Activated naive CD4-positive, alpha-beta T cell treated with anti-CD3 and anti-CD28 coated beads for 36 hours (primary cell): Measurements from ENCODE around the gene SCN9A. TPM values are rescaled to one million over a fixed set of nuclear protein-coding genes. Genes with fewer than 3 reads are reported as not detected.
"Not testable (repeated sequence)": the region's sequence is repeated elsewhere in the genome, so short reads cannot be mapped to it uniquely, and the experiment has no call there.

Experiments used
- CTCF ChIA-PET: fragments of 350-600 bp; sonication (Branson Sonifier 250); formaldehyde crosslinking; loops from one replicate; lab custom pipeline; 2021; ENCODE audit warnings: antibody characterized with exemption; lab: Charles Lee
- DNase-seq: peaks from one replicate; pipeline ENCODE4 v3.0.0-alpha.2; 2020
- H3K27ac Mint-ChIP-seq: one replicate; pipeline ENCODE4 v1.8.0; 2021; ENCODE audit warnings: mild to moderate bottlenecking, mixed read lengths
- H3K27me3 Mint-ChIP-seq: one replicate; pipeline ENCODE4 v1.8.0; 2021; ENCODE audit warnings: low read depth, mixed read lengths
- H3K36me3 Mint-ChIP-seq: one replicate; pipeline ENCODE4 v1.8.0; 2021; ENCODE audit warnings: low read depth, mixed read lengths
- H3K4me1 Mint-ChIP-seq: one replicate; pipeline ENCODE4 v1.8.0; 2021; ENCODE audit warnings: low read depth, mixed read lengths
- H3K4me3 Mint-ChIP-seq: one replicate; pipeline ENCODE4 v1.8.0; 2021; ENCODE audit warnings: mild to moderate bottlenecking, moderate library complexity, mixed read lengths
- H3K9me3 Mint-ChIP-seq: one replicate; pipeline ENCODE4 v1.8.0; 2021; ENCODE audit warnings: mixed read lengths
- intact Hi-C: fragments of 100-400 bp; cut with micrococcal nuclease; formaldehyde crosslinking; loops from one replicate; pipeline ENCODE4 v1.15.1; 2023
- total RNA-seq, 2 experiments: library from RNA; stranded (reverse); gene quantifications; one replicate each; pipeline ENCODE4 v1.2.3, GENCODE V29; 2021

The SCN9A gene
- total RNA-seq: not detected

DNA sequence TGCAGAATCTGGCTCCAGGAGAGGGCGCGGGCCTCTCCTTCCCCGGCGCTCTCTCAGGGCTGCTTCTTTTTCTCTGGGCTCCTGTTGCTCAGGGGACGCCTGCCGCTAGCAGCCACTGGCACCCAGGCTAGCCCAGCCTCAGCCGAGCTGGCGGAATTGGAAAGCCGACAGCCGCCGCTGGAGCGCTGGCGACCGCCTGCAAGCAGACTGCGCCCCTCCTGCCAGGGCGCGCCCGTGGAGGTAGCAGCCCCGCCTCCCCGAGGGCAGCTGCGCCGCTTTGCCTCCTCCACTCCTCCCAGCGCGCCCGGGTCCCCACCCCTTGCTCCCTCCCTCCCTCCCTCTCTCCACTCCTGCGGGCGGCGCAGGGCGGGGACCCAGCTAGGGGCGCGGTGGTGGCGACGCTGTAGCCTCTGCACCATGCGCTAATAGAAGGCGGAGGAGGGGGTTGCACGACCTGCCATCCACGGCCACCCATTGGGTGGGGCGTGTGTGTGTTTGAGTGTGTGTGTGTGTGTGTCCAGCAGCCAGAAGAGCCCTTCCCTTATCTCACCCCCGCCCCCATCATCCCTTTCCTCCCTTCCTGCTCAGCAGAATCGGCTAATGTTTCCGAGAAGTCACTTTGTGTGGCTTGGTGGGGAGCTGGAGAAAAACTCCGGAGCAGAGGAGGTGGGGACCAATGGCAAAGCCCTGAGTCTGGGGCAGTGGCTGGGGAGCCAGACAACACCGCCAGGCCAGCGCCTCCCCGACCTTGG is at the start of gene SCN9A:
SCN9A (minus strand) TSS at position 209 of the 752 bp plus-strand sequence. CDS start 64,188 bp downstream, outside the sequence.
- intact Hi-C loops: no loop called here
- CTCF ChIA-PET: no interaction called here
- Mint-ChIP-seq H3K36me3 (no peaks in the 10 kb centered on the region), H3K27me3 (peaks cover 32% of the 10 kb centered on the region), H3K9me3 (no peaks in the 10 kb centered on the region), H3K27ac (no peak within 1 kb of the TSS), H3K4me1 (peaks cover 9% of the 10 kb centered on the region), H3K4me3 (peak within 1 kb of the TSS; percentile 60)
- peak; percentile 13 for DNase-seq

DNA sequence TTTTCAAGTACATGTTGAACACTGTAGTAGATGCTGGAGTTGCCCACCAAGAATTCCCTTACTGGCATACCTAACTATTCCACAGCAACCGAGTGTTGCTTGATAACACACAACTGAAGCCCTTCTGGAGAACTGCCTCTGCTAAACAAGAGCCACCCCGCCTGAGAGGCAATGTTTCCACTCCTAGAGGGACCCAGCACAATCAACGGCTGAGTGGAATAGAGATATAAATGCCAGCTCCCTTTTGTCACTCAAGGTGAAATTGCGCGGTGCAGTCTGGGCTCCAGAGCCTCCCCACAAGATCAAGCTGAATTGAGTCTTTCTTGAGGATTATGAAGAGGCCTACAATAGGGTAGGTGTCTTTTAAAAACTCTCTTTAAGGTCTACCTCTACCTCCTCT is 49.1 kb upstream of the SCN9A start:
- Mint-ChIP-seq H3K36me3 (no peaks in the 10 kb centered on the region), H3K27me3 (no peaks in the 10 kb centered on the region), H3K9me3 (no peaks in the 10 kb centered on the region), H3K4me3 (no peak overlapping the region), H3K4me1 (no peaks in the 10 kb centered on the region), H3K27ac (no peak overlapping the region)
- CTCF ChIA-PET: no interaction called here
- no peak for DNase-seq
- intact Hi-C loops: no loop called here

DNA sequence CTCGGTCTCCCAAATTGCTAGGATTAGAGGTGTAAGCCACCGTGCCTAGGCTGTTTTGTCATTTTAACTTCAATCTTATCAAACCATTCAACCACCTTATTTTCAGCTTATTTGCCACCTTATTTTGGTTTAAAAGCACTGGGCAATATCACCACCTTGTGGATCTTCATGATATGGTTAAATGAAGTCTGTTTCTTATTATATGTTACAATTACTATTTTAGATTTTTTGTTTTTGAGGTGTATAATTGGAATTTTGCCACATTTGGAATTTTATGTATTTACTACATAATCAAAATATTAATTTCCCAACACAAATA is 43.8 kb upstream of the SCN9A start:
- H3K27me3 Mint-ChIP-seq: no peaks in the 10 kb centered on the region
- H3K9me3 Mint-ChIP-seq: no peaks in the 10 kb centered on the region
- CTCF ChIA-PET: no interaction called here
- no peaks in the 10 kb centered on the region for H3K36me3 Mint-ChIP-seq
- H3K4me3 Mint-ChIP-seq: no peak overlapping the region
- DNase-seq: no peak
- no peak overlapping the region for H3K27ac Mint-ChIP-seq
- intact Hi-C loops: no loop called here
- H3K4me1 Mint-ChIP-seq: no peaks in the 10 kb centered on the region

DNA sequence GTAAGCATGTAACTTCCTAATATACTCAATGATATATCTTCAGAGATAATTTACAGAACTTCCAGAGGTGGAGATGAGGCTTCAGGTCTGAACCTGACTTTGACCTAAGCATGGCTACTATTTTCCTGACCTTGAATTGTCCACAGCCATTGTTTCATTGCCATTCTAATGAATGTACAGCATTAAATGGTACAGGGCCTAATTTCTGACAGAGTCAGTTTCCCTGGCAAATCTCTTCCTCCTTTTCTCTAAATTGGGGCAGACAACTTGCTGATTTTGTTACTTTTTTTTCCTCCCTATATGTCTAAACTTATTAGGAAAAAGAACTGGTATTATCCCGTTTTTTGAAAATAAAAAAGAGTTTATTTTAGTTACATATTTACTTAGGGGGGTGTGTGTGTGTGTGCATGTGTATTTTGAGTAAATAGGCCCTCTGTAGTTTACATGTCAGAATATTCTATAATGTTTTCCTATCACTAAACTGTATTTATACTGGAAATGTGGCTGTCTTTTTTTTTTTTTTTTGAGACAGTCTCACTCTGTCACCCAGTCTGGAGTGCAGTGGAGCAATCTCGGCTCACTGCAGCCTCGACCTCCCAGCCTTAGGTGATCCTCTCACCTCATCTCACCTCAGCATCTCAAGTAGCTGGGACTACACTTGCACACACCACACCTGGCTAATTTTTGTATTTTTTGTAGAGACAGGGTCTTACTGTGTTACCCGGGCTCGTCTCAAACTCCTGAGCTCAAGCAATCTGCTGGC is 43.3 kb upstream of the SCN9A start:
- DNase-seq: no peak
- H3K36me3 Mint-ChIP-seq: no peaks in the 10 kb centered on the region
- H3K27ac Mint-ChIP-seq: no peak overlapping the region
- H3K4me3 Mint-ChIP-seq: no peak overlapping the region
- H3K9me3 Mint-ChIP-seq: no peaks in the 10 kb centered on the region
- CTCF ChIA-PET: no interaction called here
- H3K27me3 Mint-ChIP-seq: no peaks in the 10 kb centered on the region
- H3K4me1 Mint-ChIP-seq: no peaks in the 10 kb centered on the region
- intact Hi-C loops: no loop called here

DNA sequence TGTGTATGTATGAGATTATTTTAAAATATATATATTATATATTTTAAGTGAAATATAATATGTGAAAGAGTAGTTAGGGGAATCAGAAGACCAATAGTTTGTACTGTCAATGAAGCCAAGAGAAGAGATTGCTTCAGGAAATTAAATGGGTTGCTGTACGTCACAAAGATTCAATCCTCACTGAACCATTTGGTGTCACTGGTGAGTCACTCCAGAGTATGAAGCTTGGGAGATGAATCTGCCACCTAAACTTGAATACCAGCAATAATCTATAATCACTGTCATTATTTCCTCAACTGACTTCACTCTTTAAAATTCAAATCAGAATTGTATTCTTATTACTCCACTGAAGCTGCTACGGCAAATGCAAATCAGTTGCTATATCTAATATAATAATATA is 41.9 kb upstream of the SCN9A start:
- Mint-ChIP-seq H3K4me1 (no peaks in the 10 kb centered on the region), H3K9me3 (no peaks in the 10 kb centered on the region), H3K36me3 (no peaks in the 10 kb centered on the region), H3K27me3 (no peaks in the 10 kb centered on the region), H3K4me3 (no peak overlapping the region), H3K27ac (no peak overlapping the region)
- DNase-seq: no peak
- CTCF ChIA-PET: no interaction called here
- intact Hi-C loops: no loop called here

DNA sequence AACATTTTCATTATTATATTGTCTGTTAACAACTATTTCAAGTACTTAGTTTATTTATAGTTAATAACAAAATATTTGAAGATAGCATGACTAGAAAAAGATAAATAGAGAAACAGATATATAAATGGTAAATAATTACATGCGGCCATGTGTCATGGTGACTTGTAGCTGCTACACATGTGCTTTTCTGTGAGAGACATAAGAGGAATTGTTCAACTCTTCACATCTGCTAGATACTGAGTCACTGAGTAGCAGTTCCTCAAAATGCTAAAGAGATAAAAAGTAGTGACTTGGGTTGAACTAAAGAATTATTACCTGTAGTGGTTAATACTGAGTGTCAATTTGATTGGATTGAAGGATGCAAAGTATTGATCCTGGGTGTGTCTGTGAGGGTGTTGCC is 37.5 kb upstream of the SCN9A start:
- Mint-ChIP-seq H3K27me3 (no peaks in the 10 kb centered on the region), H3K9me3 (no peaks in the 10 kb centered on the region), H3K4me3 (no peak overlapping the region), H3K36me3 (no peaks in the 10 kb centered on the region), H3K4me1 (no peaks in the 10 kb centered on the region), H3K27ac (no peak overlapping the region)
- CTCF ChIA-PET: no interaction called here
- no peak for DNase-seq
- intact Hi-C loops: no loop called here

DNA sequence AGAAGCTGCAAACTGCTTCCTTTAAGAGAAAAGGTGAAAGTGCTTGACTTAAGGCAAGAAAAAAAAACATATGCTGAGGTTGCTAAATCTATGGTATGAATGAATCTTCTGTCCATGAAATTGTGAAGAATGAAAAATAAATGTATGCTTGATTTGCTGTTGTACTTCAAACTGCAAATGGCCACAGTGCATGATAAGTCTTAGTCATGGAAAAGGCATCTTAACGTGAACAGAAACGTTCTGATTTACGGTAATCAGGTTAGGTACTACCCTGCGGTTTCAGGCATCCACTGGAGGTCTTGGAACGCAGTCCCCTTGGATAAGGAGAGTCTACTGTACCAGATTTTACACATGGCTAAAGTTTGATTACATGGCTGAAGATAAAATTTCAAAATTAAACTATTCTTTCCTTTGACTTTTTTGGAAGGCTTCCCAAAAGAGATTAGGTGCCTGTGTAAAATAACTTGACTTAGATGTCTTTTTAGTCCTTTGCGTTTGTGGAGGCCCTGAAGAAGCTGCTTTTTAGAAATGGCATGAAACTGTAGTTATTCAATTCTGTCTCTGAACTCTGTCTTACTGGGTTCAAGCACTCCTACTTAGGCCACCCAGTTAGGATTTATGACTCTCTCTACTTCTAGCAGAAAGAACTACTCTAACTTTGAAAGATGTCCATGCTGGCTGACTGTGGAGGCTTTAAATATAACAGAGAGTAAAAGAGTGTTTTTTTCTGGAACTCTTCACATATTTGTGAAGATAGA is 35.9 kb upstream of the SCN9A start:
- no peak for DNase-seq
- Mint-ChIP-seq H3K9me3 (no peaks in the 10 kb centered on the region), H3K36me3 (no peaks in the 10 kb centered on the region), H3K27ac (no peak overlapping the region), H3K27me3 (no peaks in the 10 kb centered on the region), H3K4me1 (no peaks in the 10 kb centered on the region), H3K4me3 (no peak overlapping the region)
- intact Hi-C loops: no loop called here
- CTCF ChIA-PET: no interaction called here

DNA sequence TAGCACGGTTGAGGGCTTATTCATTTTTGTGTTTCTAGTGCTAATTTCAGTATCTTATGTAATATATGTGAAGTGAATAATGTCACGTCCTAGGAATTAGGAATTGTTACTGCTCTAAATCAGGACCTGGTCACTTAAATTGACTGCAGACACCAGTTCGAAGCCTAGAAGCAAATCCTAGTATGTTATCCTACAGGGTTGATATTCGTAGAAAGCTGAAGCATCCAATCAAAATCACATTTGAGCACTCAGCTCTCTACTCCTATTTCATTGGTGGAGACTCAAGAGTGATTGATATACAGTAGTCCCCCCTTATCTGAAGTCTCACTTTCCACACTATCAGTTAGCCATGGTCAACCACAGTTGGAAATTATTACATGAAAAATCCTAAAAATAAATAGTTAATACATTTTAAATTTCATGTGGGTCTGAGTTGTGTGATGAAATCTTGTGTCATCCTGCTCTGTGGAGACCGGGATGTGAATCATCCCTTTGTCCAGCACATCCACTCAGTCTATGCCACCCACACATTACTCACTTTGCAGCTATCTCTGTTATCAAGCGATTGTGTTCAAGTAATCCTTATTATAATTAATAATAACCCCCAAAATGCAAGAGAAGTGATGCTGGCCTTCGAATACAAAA is 35.2 kb upstream of the SCN9A start:
- CTCF ChIA-PET: no interaction called here
- DNase-seq: no peak
- H3K9me3 Mint-ChIP-seq: no peaks in the 10 kb centered on the region
- H3K36me3 Mint-ChIP-seq: no peaks in the 10 kb centered on the region
- no peaks in the 10 kb centered on the region for H3K27me3 Mint-ChIP-seq
- no peak overlapping the region for H3K4me3 Mint-ChIP-seq
- H3K27ac Mint-ChIP-seq: no peak overlapping the region
- intact Hi-C loops: no loop called here
- H3K4me1 Mint-ChIP-seq: no peaks in the 10 kb centered on the region

DNA sequence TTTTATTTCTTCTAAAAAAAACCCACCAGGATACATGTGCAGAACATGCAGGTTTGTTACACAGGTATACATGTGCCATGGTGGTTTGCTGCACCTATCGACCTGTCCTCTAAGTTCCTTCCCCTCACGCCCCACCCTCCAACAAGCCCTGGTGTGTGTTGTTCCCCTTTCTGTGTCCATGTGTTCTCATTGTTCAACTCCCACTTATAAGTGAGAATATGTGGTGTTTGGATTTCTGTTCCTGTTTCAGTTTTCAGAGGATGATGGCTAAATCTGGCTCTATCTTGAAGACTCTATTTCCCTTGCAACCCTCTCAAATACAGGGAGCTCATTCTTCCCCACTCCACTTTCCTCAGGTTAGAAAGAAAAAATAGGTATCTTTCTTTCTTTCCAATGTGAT is 32.0 kb upstream of the SCN9A start:
- H3K27me3 Mint-ChIP-seq, H3K4me3 Mint-ChIP-seq, H3K27ac Mint-ChIP-seq, H3K9me3 Mint-ChIP-seq, CTCF ChIA-PET, intact Hi-C loops, H3K4me1 Mint-ChIP-seq, DNase-seq, H3K36me3 Mint-ChIP-seq: not testable (repeated sequence)

DNA sequence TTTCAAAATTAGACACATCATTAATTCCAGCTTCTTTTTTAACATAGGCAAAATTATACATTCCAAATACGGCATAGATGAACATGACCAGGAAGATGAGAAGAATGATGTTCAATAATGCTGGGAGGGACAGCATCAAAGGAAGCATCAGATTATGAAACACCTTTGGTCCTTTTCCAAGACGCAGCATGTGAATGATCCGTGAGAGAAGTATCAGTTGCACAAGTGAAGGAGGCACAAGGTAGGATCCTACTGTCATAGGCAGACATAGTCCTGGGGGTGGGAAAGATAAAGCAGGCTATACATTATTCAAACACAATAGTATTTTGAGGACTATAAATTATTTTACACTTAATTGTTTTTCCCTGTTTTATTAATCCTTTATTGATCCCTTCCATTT is 30.6 kb upstream of the SCN9A start:
- no peak for DNase-seq
- H3K9me3 Mint-ChIP-seq: peaks cover 2% of the 10 kb centered on the region
- no peak overlapping the region for H3K27ac Mint-ChIP-seq
- CTCF ChIA-PET: no interaction called here
- H3K27me3 Mint-ChIP-seq: no peaks in the 10 kb centered on the region
- no peak overlapping the region for H3K4me3 Mint-ChIP-seq
- no peaks in the 10 kb centered on the region for H3K36me3 Mint-ChIP-seq
- intact Hi-C loops: no loop called here
- H3K4me1 Mint-ChIP-seq: no peaks in the 10 kb centered on the region

DNA sequence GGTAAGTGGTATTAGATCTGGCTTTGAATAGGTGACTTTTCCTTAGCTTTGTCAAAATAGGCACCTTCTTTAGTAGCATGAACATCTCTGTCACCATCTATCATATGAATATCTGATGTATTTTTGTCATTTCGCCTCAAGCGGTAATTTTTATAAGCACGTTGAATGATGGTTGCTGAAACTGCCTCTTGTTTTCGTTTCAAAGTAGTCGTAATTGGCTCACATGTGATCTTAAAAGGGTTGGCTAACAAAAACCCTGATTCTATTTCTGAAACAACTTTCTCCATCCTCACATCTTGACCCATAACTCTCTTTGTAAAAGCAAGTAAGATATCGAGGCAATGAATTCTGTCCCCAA is 29.8 kb upstream of the SCN9A start:
- no peak for DNase-seq
- Mint-ChIP-seq H3K9me3 (peaks cover 2% of the 10 kb centered on the region), H3K4me3 (no peak overlapping the region), H3K27ac (no peak overlapping the region), H3K27me3 (no peaks in the 10 kb centered on the region), H3K36me3 (no peaks in the 10 kb centered on the region), H3K4me1 (no peaks in the 10 kb centered on the region)
- intact Hi-C loops: no loop called here
- CTCF ChIA-PET: no interaction called here

DNA sequence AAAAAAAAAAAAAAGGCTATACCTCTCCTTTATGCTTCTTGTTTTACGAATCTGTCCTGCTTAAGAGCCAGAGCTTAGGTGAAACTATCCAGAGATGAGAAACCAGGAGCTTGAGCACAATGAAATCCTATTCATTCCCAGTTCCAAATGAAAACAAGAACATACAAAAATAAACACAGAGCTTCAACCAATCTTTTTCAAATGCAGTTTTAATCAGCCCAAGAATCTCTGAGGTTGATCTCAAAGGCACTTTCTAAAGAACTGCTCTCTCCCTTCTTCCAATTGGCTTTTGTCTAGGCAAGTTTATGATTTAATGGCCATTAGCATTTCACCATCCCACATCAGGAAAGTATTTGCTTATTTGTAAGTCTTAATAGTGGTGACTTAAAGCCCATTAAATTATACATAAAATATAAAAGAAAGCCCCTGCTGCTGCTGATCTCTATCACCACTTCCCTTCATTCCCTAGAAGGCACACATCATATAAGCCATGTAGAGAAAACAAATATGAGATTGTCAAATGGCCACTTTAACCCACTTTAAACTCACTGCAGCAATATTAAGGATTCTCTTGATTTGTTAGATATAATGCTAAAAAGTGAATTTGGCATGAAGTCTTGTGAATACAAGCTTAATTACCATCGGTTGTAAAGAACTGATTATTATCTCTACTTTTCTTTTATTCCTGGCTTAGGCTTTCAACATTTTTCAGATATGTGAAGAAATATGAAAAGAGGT is 29.3 kb upstream of the SCN9A start:
- Mint-ChIP-seq H3K9me3 (peaks cover 4% of the 10 kb centered on the region), H3K27ac (no peak overlapping the region), H3K27me3 (no peaks in the 10 kb centered on the region), H3K4me3 (no peak overlapping the region), H3K4me1 (no peaks in the 10 kb centered on the region), H3K36me3 (no peaks in the 10 kb centered on the region)
- intact Hi-C loops: no loop called here
- no peak for DNase-seq
- CTCF ChIA-PET: no interaction called here
